Esophagus squamous epithelium (tissue), 5 donors: ENCODE measurements around the gene ZEB2. TPM values are rescaled to one million over a fixed set of nuclear protein-coding genes. Genes with fewer than 3 reads are reported as not detected.
"Not testable (repeated sequence)": the region's sequence is repeated elsewhere in the genome, so short reads cannot be mapped to it uniquely, and the experiment has no call there.

ENCODE experiments used
- DNase-seq: peaks from one replicate; lab custom pipeline; 2025; lab: John Stamatoyannopoulos, UW
- H3K27ac ChIP-seq, 4 donors: fragments of 200-600 bp; sonication (generic); one replicate each; pipeline ENCODE4 v1.5.1; 2016 to 2019; ENCODE audit warnings: mild to moderate bottlenecking in 1 of 4
- H3K27me3 ChIP-seq, 4 donors: fragments of 200-600 bp; sonication (generic); 1 replicate in 3 of 4; 2 replicates in 1 of 4; pipeline versions ENCODE4 v1.5.1 to v1.6.0; 2017 to 2021; ENCODE audit warnings: antibody characterized with exemption in 1 of 4
- H3K36me3 ChIP-seq, 3 donors: fragments of 200-600 bp; sonication (generic); one replicate each; pipeline ENCODE4 v1.5.1; 2016 to 2019
- H3K4me1 ChIP-seq, 3 donors: fragments of 200-600 bp; sonication (generic); one replicate each; pipeline ENCODE4 v1.5.1; 2017 to 2019
- H3K4me3 ChIP-seq, 4 donors: fragments of 200-600 bp; sonication (generic); 1 replicate in 3 of 4; 2 replicates in 1 of 4; pipeline ENCODE4 v1.5.1; 2016 to 2019; ENCODE audit warnings: mild to moderate bottlenecking in 2 of 4, moderate library complexity in 1 of 4
- H3K9me3 ChIP-seq, 3 donors: fragments of 200-600 bp; sonication (generic); one replicate each; pipeline ENCODE4 v1.5.1; 2016 to 2019
- POLR2A ChIP-seq, 4 donors: fragments of 450-650 bp; IDR thresholded peaks; one replicate each; pipeline ENCODE4 v1.6.1; 2017; ENCODE audit warnings: antibody characterized with exemption in 4 of 4, mild to moderate bottlenecking in 4 of 4, moderate library complexity in 3 of 4
- WGBS, 2 donors: methylation state at CpG; one replicate each; pipeline ENCODE4 v1.1.5; 2018; 5-methylcytosine and 5-hydroxymethylcytosine counted together
- intact Hi-C: fragments of 100-400 bp; cut with DNase I; formaldehyde crosslinking; loops from one replicate; pipeline ENCODE4 v1.15.0; 2022
- total RNA-seq, 4 donors: library from RNA; depleted of rRNA; stranded (reverse); fragments of >200 nt; gene quantifications; one replicate each; pipeline ENCODE4 v1.1.0, GENCODE V29; 2016
- TF ChIP-seq, protein P1 (sequence below), 6 experiments: fragments of 450-650 bp in 4 of 6; fragments of 200-600 bp in 2 of 6; sonication (generic) in 2 of 6; IDR thresholded peaks; one replicate each; pipeline ENCODE4 v1.5.1; 2016 to 2019; ENCODE audit warnings: antibody characterized with exemption in 6 of 6, mild to moderate bottlenecking in 4 of 6, moderate library complexity in 4 of 6
- donor health status: DM: yes; HTN: yes; CAD: no.

The ZEB2 gene
- total RNA-seq, 4 donors from 2014 or later: 3.1 to 56.5 (median 15.7) TPM

- 77 to 78% methylated on average over 4 of the region's 4 CpGs for WGBS, 2 donors
Observed at GRCh38 chr2:144364944-144365738, 154.8 kb downstream of the ZEB2 start.

DNA sequence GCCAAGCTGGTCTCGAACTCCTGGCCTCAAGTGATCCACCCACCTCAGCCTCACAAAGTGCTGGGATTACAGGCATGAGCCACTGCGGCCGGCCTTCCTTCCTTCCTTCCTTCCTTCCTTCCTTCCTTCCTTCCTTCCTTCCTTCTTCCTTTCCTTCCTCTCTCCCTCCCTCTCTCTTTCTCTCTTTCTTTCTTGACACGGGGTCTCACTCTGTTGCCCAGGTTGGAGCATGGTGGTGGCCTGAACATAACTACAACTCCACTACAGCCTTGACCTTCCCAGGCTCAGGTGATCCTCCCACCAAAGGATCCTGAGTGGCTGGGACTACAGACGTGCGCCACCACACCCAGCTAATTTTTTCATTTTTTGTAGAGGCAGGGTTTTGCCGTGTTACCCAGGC, 155.7 kb downstream of the ZEB2 start:
- intact Hi-C loops, H3K36me3 ChIP-seq, H3K9me3 ChIP-seq, H3K4me3 ChIP-seq, H3K27ac ChIP-seq, DNase-seq, H3K27me3 ChIP-seq, H3K4me1 ChIP-seq: not testable (repeated sequence)
- 81 to 86% methylated on average over 4 to 7 of the region's 7 CpGs for WGBS, 2 donors

More at GRCh38 chr2:144364944-144365738, 154.8 kb downstream of the ZEB2 start:
- H3K4me1 ChIP-seq: no peaks in the 10 kb centered on the region
- intact Hi-C loops: no loop called here
- H3K27ac ChIP-seq: no peak overlapping the region
- no peak for TF ChIP-seq POLR2A (IDR thresholded peaks at IDR 0.05)
- H3K27me3 ChIP-seq: no peaks in the 10 kb centered on the region
- no peak for DNase-seq
- no peak overlapping the region for H3K4me3 ChIP-seq
- H3K9me3 ChIP-seq: no peaks in the 10 kb centered on the region
- H3K36me3 ChIP-seq: no peaks in the 10 kb centered on the region

- no peak overlapping the region for H3K4me3 ChIP-seq
- H3K4me1 ChIP-seq: no peaks in the 10 kb centered on the region
- TF ChIP-seq, protein P1, sequence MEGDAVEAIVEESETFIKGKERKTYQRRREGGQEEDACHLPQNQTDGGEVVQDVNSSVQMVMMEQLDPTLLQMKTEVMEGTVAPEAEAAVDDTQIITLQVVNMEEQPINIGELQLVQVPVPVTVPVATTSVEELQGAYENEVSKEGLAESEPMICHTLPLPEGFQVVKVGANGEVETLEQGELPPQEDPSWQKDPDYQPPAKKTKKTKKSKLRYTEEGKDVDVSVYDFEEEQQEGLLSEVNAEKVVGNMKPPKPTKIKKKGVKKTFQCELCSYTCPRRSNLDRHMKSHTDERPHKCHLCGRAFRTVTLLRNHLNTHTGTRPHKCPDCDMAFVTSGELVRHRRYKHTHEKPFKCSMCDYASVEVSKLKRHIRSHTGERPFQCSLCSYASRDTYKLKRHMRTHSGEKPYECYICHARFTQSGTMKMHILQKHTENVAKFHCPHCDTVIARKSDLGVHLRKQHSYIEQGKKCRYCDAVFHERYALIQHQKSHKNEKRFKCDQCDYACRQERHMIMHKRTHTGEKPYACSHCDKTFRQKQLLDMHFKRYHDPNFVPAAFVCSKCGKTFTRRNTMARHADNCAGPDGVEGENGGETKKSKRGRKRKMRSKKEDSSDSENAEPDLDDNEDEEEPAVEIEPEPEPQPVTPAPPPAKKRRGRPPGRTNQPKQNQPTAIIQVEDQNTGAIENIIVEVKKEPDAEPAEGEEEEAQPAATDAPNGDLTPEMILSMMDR (IDR thresholded peaks at IDR 0.05): no peak
- no peak for TF ChIP-seq POLR2A (IDR thresholded peaks at IDR 0.05)
- no peaks in the 10 kb centered on the region for H3K9me3 ChIP-seq
- no peaks in the 10 kb centered on the region for H3K36me3 ChIP-seq
- intact Hi-C loops: no loop called here
- no peak for DNase-seq
- WGBS, 2 donors: 91 to 100% methylated on average over 1 of the region's 1 CpG
- H3K27me3 ChIP-seq: no peaks in the 10 kb centered on the region
- no peak overlapping the region for H3K27ac ChIP-seq
Observed at GRCh38 chr2:144362401-144362800, 157.5 kb downstream of the ZEB2 start.

- Histone ChIP-seq H3K27ac (no peak overlapping the region), H3K4me3 (no peak overlapping the region), H3K36me3 (no peaks in the 10 kb centered on the region), H3K9me3 (no peaks in the 10 kb centered on the region), H3K4me1 (no peaks in the 10 kb centered on the region), H3K27me3 (no peaks in the 10 kb centered on the region)
- no peak for DNase-seq
- intact Hi-C loops: no loop called here
- TF ChIP-seq, protein P1 (IDR thresholded peaks at IDR 0.05): no peak
- TF ChIP-seq POLR2A (IDR thresholded peaks at IDR 0.05): no peak
Observed at GRCh38 chr2:144361742-144362141, 158.2 kb downstream of the ZEB2 start.

- Histone ChIP-seq H3K4me1 (no peaks in the 10 kb centered on the region), H3K36me3 (no peaks in the 10 kb centered on the region), H3K4me3 (no peak overlapping the region), H3K9me3 (no peaks in the 10 kb centered on the region), H3K27me3 (no peaks in the 10 kb centered on the region), H3K27ac (no peak overlapping the region)
- 79 to 94% methylated on average over 1 of the region's 1 CpG for WGBS, 2 donors
- DNase-seq: no peak
- intact Hi-C loops: no loop called here
- TF ChIP-seq, protein P1 (IDR thresholded peaks at IDR 0.05): no peak
- TF ChIP-seq POLR2A (IDR thresholded peaks at IDR 0.05): no peak
Observed at GRCh38 chr2:144359684-144360083, 160.2 kb downstream of the ZEB2 start.

DNA sequence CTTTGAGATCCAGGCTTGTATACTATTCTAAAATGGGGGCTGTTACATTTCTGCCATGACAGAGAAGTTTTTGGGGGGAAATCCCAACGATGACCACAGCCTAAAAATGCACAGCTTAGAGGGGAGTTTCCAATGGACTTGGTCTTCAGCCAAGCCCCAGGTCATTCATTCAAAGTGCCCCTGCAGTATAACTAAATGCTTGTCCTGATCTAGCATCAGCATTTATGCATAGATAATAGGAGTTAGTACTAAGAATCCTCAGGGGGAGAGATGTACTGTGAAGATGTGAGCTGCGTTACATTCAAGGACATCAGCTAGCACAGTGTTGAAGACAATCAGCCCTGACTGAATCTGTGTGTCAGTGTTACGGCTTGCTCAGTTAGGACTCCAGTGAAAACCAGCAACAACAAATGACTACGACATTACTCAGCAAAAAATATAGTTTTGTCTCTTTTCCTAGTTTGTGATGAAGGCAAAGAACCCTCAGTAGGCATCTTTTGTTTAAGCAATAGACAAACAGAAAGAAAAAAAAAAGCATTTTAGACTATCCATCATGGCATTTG, 160.9 kb downstream of the ZEB2 start:
- no peaks in the 10 kb centered on the region for H3K4me1 ChIP-seq
- no peak overlapping the region for H3K4me3 ChIP-seq
- intact Hi-C loops: no loop called here
- no peaks in the 10 kb centered on the region for H3K9me3 ChIP-seq
- no peak for DNase-seq
- WGBS, 2 donors: 66 to 70% methylated on average over 4 of the region's 4 CpGs
- TF ChIP-seq, protein P1 (IDR thresholded peaks at IDR 0.05): no peak
- no peak for TF ChIP-seq POLR2A (IDR thresholded peaks at IDR 0.05)
- H3K27ac ChIP-seq: no peak overlapping the region
- no peaks in the 10 kb centered on the region for H3K36me3 ChIP-seq
- no peaks in the 10 kb centered on the region for H3K27me3 ChIP-seq
